Keratinocyte (primary cell): ENCODE results near the gene ACTR5.
A peak's percentile ranks its signal among the peaks of the same experiment; 100 is the strongest.

Experiments used
- EZH2 ChIP-seq: IDR thresholded peaks from one replicate; pipeline ENCODE4 v1.6.1; 2012; ENCODE audit warnings: inconsistent platforms, mild to moderate bottlenecking, low read length, moderate library complexity
- TF ChIP-seq, protein P1 (sequence below), 3 experiments: IDR thresholded peaks in 1 of 3; conservative IDR thresholded peaks in 1 of 3; optimal IDR thresholded peaks in 1 of 3; 2 replicates in 2 of 3; 3 replicates in 1 of 3; pipeline versions ENCODE3 to v1.5.1; 2011; ENCODE audit warnings: low read length in 3 of 3, mild to moderate bottlenecking in 3 of 3, moderate library complexity in 2 of 3, control low read depth in 1 of 3, inconsistent platforms in 1 of 3; ENCODE audit not compliant: insufficient read depth in 2 of 3; ENCODE audit errors: extremely low read depth in 1 of 3

DNA sequence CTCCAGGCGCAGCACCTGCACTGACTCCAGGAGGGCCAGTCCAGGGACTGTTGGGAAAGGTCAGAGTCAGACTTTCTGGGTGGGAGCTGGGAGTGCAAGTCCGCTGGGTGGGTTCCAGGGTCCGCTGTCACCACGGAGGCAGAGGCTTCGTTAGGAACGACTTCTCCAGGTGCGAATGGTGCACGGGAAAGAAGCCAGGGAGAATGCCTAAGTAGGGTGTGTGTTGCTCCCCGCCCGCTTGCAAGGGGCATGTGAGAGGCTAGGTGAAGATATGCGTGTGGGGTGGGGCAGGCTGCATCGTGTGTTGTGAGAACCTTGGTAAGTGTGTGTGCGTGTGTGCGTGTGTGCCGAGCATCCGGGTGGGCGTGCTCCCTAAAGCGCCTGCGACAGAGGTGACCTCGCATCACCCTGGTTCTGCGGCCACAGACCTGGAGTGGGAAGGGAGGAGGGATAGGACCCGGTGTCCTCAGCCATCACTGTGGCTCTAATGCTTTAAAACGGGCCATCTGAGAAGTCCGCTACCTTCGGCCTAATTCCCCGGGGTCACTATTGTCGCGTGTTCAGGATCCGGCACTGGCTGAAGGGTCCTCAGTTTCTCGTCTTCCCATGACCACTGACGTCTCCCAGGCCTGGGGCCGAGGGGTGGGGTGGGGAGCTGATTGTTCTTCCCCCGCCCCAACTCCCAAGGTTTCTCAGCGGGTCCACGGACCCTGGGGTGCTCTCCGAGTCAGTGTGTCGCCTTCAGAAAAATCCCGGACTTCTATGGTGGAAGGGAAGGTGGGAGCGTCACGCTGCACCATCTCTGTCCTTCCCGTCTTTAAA is 17.9 kb upstream of the ACTR5 start:
- peak; percentile 79 for TF ChIP-seq EZH2
- TF ChIP-seq, protein P1, sequence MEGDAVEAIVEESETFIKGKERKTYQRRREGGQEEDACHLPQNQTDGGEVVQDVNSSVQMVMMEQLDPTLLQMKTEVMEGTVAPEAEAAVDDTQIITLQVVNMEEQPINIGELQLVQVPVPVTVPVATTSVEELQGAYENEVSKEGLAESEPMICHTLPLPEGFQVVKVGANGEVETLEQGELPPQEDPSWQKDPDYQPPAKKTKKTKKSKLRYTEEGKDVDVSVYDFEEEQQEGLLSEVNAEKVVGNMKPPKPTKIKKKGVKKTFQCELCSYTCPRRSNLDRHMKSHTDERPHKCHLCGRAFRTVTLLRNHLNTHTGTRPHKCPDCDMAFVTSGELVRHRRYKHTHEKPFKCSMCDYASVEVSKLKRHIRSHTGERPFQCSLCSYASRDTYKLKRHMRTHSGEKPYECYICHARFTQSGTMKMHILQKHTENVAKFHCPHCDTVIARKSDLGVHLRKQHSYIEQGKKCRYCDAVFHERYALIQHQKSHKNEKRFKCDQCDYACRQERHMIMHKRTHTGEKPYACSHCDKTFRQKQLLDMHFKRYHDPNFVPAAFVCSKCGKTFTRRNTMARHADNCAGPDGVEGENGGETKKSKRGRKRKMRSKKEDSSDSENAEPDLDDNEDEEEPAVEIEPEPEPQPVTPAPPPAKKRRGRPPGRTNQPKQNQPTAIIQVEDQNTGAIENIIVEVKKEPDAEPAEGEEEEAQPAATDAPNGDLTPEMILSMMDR (optimal IDR thresholded peaks at IDR 0.05 in 1 of 3, IDR thresholded peaks at IDR 0.05 in 1 of 3, conservative IDR thresholded peaks at IDR 0.05 in 1 of 3; ENCODE audit: extremely low read depth in 1 of 3, insufficient read depth in 2 of 3, low read length in 3 of 3), result no peak
